Transverse colon (tissue), 3 donors: Measurements from ENCODE around the gene ADH1A.

Experiments used
- POLR2A ChIP-seq: fragments of 450-650 bp; IDR thresholded peaks from one replicate; pipeline ENCODE4 v1.6.1; 2016; ENCODE audit warnings: antibody characterized with exemption, mild to moderate bottlenecking, moderate library complexity
- TF ChIP-seq, protein P1 (sequence below), 5 experiments: fragments of 200-600 bp in 3 of 5; fragments of 450-650 bp in 2 of 5; sonication (generic) in 3 of 5; IDR thresholded peaks; 1 replicate in 2 of 5; 2 replicates in 3 of 5; pipeline ENCODE4 v1.5.1; 2016 to 2017; ENCODE audit warnings: antibody characterized with exemption in 5 of 5, inconsistent platforms in 3 of 5, mild to moderate bottlenecking in 2 of 5, moderate library complexity in 1 of 5

DNA sequence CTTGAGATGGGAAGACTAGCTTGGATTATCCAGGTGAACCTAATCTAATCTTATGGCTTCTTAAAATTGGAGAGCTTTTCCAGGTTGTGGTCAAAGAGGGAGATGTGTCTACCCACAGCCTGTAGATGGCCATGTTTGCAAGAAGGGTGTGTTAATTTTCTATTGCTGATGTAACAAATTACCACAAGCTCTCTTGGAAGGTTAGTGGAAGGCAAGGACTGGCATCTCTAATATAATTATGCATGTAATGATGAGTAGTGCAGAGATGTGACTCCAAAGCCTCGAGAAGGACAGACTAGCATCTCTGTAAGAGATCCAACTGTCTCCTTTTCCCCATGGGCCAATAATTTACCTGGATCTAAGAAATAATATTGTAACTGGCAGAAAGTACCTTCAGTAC is 33.6 kb upstream of the ADH1A start:
- TF ChIP-seq, protein P1, sequence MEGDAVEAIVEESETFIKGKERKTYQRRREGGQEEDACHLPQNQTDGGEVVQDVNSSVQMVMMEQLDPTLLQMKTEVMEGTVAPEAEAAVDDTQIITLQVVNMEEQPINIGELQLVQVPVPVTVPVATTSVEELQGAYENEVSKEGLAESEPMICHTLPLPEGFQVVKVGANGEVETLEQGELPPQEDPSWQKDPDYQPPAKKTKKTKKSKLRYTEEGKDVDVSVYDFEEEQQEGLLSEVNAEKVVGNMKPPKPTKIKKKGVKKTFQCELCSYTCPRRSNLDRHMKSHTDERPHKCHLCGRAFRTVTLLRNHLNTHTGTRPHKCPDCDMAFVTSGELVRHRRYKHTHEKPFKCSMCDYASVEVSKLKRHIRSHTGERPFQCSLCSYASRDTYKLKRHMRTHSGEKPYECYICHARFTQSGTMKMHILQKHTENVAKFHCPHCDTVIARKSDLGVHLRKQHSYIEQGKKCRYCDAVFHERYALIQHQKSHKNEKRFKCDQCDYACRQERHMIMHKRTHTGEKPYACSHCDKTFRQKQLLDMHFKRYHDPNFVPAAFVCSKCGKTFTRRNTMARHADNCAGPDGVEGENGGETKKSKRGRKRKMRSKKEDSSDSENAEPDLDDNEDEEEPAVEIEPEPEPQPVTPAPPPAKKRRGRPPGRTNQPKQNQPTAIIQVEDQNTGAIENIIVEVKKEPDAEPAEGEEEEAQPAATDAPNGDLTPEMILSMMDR (IDR thresholded peaks at IDR 0.05), result no peak
- no peak for TF ChIP-seq POLR2A
